K562 (cell line): ENCODE data around the gene RAMP2. TPM values are rescaled to one million over a fixed set of nuclear protein-coding genes. Genes with fewer than 3 reads are reported as not detected.

Experiments
- DIDO1 ChIP-seq: fragments of 450-650 bp; IDR thresholded peaks from 2 replicates; pipeline ENCODE4 v1.6.1; 2016; ENCODE audit warnings: low read depth, missing biosample characterization, missing genetic modification characterization
- ETS1 ChIP-seq: conservative IDR thresholded peaks from 2 replicates; pipeline ENCODE4 v1.6.1; 2011; ENCODE audit warnings: low read depth, mild to moderate bottlenecking, low read length; ENCODE audit not compliant: control insufficient read depth
- HNRNPLL ChIP-seq: fragments of 200-400 bp; formaldehyde crosslinking; IDR thresholded peaks from 2 replicates; pipeline ENCODE4 v1.6.1; 2017; ENCODE audit warnings: low read length, low read depth, mild to moderate bottlenecking; ENCODE audit not compliant: poor library complexity, severe bottlenecking
- KAT2B ChIP-seq: IDR thresholded peaks from one replicate; pipeline ENCODE4 v1.6.1; 2012; ENCODE audit warnings: low read depth, mild to moderate bottlenecking, control low read depth, inconsistent platforms, low read length, moderate library complexity
- MCM2 ChIP-seq: fragments of 450-650 bp; IDR thresholded peaks from 2 replicates; pipeline ENCODE4 v1.6.1; 2017; ENCODE audit warnings: low read depth, mild to moderate bottlenecking
- SAFB2 ChIP-seq: fragments of 200-400 bp; formaldehyde crosslinking; IDR thresholded peaks from 2 replicates; pipeline ENCODE4 v1.6.1; 2018; ENCODE audit warnings: borderline replicate concordance, low read length, low read depth, moderate library complexity; ENCODE audit not compliant: severe bottlenecking
- SIN3A ChIP-seq, 2 experiments: fragments of 150-350 bp in 1 of 2; IDR thresholded peaks; 2 replicates each; pipeline ENCODE4 v1.6.1; 2011 to 2016; ENCODE audit warnings: borderline replicate concordance in 2 of 2, low read depth in 2 of 2, low read length in 2 of 2, mild to moderate bottlenecking in 2 of 2, moderate library complexity in 2 of 2; ENCODE audit not compliant: control insufficient read depth in 1 of 2
- TAF1 ChIP-seq: IDR thresholded peaks from 2 replicates; pipeline ENCODE4 v1.6.1; 2011; ENCODE audit warnings: mild to moderate bottlenecking, low read length, moderate library complexity; ENCODE audit not compliant: insufficient read depth, control insufficient read depth, severe bottlenecking; ENCODE audit errors: extremely low read depth
- TBP ChIP-seq: optimal IDR thresholded peaks from 2 replicates; pipeline ENCODE3; 2011; ENCODE audit warnings: low read depth, low read length, improper control_type of control experiment
- ZBTB33 ChIP-seq: sonication (generic); formaldehyde crosslinking; IDR thresholded peaks from 2 replicates; pipeline ENCODE4 v1.8.1; 2023; ENCODE audit warnings: mild to moderate bottlenecking, missing genetic modification reagents
- ZNF668 ChIP-seq: fragments of 250-450 bp; sonication (Bioruptor Pico); IDR thresholded peaks from 2 replicates; pipeline ENCODE4 v1.8.0; 2022; ENCODE audit warnings: mild to moderate bottlenecking, inconsistent platforms
- polyA plus RNA-seq, 8 experiments: library from polyadenylated mRNA; depleted of rRNA in 4 of 8; stranded (reverse) in 5 of 8; unstranded in 3 of 8; fragments of >200 nt; fragmentation: Nextera tagmentation in 2 of 8; fragmentation: Illumina TruSeq in 1 of 8; extraction: Ambion mirVana in 2 of 8; extraction: Trizol in 1 of 8; gene quantifications; 2 replicates each; pipeline versions ENCODE4 v1.2.1 to v1.2.3, GENCODE V29; 2011 to 2014; ENCODE audit warnings: inconsistent platforms in 1 of 8, missing spikeins in 1 of 8
- total RNA-seq, 7 experiments: library from RNA; depleted of rRNA in 6 of 7; stranded (reverse); fragments of >200 nt in 6 of 7; fragmentation: Illumina TruSeq in 2 of 7; extraction: Trizol in 2 of 7; gene quantifications; 2 replicates each; pipeline versions ENCODE4 v1.2.1 to v1.2.3, GENCODE V29; 2011 to 2021; ENCODE audit warnings: low replicate concordance in 1 of 7
- TF ChIP-seq, protein P1 (sequence below): sonication (generic); formaldehyde crosslinking; IDR thresholded peaks from 2 replicates; pipeline ENCODE4 v1.8.0; 2022; ENCODE audit warnings: mild to moderate bottlenecking, low read depth, missing genetic modification reagents
- TF ChIP-seq, protein P2 (sequence below), 2 experiments: fragments of 450-650 bp; conservative IDR thresholded peaks; 2 replicates each; pipeline ENCODE4 v1.6.1; 2017; ENCODE audit warnings: mild to moderate bottlenecking in 2 of 2, moderate library complexity in 2 of 2
- TF ChIP-seq, protein P3 (sequence below), 2 experiments: fragments of 450-650 bp in 1 of 2; sonication (generic) in 1 of 2; formaldehyde crosslinking in 1 of 2; IDR thresholded peaks in 1 of 2; conservative IDR thresholded peaks in 1 of 2; 2 replicates each; pipeline versions ENCODE4 v1.6.1 to v1.8.1; 2016 to 2023; ENCODE audit warnings: mild to moderate bottlenecking in 2 of 2, moderate library complexity in 2 of 2, inconsistent platforms in 1 of 2, missing genetic modification reagents in 1 of 2
- TF ChIP-seq, protein P4 (sequence below): fragments of 250-450 bp; sonication (Bioruptor Pico); IDR thresholded peaks from 2 replicates; pipeline ENCODE4 v1.8.0; 2022; ENCODE audit warnings: inconsistent platforms

RAMP2 gene
- total and polyA plus RNA-seq, 9 of the 15 experiments (the other 6 are each of a cell fraction or from before 2014, with no cell fraction given), result not detected

DNA sequence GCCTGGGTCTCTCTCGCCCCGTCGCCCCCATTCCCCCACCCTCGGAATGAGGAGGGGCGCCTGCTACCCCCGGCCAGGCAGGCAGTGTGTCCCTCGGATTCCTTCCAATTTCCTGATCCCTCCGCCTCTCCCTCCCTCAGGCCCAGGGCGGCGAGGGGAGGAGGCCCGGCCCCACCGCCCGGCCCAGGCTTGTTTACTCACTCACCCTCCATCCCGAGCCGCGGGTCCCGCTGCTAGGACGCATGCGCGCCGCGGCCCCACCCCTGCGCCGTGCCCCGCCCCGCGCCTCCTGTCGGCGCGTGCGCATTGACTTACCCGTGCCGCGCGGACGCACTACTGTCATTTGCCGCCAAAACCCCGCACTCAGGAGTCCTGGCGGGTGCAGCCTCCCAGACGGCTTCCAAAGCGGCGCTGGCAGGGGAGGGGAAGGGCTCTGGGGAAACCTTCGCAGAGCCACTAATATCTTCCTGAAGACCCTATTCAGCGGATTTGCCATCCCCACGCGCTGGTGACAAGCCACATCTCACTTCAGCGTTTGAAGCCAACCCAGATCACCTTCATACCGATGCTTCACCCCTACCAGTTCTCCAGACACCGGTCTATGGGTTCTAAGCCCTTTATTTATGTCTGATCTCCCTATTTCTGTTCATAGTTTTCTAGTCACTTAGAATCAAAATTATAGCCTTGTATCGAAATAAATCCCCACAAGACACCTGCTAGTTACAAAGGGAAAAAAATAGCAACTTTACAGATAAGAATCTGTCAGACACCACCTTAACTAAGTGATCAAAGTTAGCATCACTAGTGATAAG lies 16.0 kb upstream of the RAMP2 start, which contains the start of gene EZH1 (continued):
- TF ChIP-seq ZBTB33 (CRISPR knock-in tag) (peak; percentile 69), ETS1 (0 out of 2 replicates have a peak, but pooled peaks have one; percentile 30), SAFB2 (no peak), SIN3A (IDR thresholded peaks at IDR 0.05; ENCODE audit: borderline replicate concordance in 2 of 2, control insufficient read depth in 1 of 2, low read depth in 2 of 2, low read length in 2 of 2) (peak in 1 of 2 experiments; percentile 33; a peak in 1 of 4 replicates), TBP (peak; percentile 53), TAF1 (peak; percentile 58), MCM2 (no peak), HNRNPLL (peak; percentile 45), KAT2B (no peak), ZNF668 (CRISPR knock-in tag) (no peak), DIDO1 (tag) (no peak)
- TF ChIP-seq, protein P1, sequence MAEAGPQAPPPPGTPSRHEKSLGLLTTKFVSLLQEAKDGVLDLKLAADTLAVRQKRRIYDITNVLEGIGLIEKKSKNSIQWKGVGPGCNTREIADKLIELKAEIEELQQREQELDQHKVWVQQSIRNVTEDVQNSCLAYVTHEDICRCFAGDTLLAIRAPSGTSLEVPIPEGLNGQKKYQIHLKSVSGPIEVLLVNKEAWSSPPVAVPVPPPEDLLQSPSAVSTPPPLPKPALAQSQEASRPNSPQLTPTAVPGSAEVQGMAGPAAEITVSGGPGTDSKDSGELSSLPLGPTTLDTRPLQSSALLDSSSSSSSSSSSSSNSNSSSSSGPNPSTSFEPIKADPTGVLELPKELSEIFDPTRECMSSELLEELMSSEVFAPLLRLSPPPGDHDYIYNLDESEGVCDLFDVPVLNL (CRISPR knock-in tag), result 0 out of 2 replicates have a peak, but pooled peaks have one; percentile 50
- TF ChIP-seq, protein P2, sequence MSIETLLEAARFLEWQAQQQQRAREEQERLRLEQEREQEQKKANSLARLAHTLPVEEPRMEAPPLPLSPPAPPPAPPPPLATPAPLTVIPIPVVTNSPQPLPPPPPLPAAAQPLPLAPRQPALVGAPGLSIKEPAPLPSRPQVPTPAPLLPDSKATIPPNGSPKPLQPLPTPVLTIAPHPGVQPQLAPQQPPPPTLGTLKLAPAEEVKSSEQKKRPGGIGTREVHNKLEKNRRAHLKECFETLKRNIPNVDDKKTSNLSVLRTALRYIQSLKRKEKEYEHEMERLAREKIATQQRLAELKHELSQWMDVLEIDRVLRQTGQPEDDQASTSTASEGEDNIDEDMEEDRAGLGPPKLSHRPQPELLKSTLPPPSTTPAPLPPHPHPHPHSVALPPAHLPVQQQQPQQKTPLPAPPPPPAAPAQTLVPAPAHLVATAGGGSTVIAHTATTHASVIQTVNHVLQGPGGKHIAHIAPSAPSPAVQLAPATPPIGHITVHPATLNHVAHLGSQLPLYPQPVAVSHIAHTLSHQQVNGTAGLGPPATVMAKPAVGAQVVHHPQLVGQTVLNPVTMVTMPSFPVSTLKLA (conservative IDR thresholded peaks at IDR 0.05), result peak; percentile 22 to 66; a peak in 2 of 4 replicates
- TF ChIP-seq, protein P3, sequence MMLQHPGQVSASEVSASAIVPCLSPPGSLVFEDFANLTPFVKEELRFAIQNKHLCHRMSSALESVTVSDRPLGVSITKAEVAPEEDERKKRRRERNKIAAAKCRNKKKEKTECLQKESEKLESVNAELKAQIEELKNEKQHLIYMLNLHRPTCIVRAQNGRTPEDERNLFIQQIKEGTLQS (IDR thresholded peaks at IDR 0.05), result no peak
- TF ChIP-seq, protein P3 (CRISPR knock-in tag; conservative IDR thresholded peaks at IDR 0.05), result 0 out of 2 replicates have a peak, but pooled peaks have one; percentile 51
- TF ChIP-seq, protein P4, sequence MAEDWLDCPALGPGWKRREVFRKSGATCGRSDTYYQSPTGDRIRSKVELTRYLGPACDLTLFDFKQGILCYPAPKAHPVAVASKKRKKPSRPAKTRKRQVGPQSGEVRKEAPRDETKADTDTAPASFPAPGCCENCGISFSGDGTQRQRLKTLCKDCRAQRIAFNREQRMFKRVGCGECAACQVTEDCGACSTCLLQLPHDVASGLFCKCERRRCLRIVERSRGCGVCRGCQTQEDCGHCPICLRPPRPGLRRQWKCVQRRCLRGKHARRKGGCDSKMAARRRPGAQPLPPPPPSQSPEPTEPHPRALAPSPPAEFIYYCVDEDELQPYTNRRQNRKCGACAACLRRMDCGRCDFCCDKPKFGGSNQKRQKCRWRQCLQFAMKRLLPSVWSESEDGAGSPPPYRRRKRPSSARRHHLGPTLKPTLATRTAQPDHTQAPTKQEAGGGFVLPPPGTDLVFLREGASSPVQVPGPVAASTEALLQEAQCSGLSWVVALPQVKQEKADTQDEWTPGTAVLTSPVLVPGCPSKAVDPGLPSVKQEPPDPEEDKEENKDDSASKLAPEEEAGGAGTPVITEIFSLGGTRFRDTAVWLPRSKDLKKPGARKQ (CRISPR knock-in tag), result no peak
